HepG2 (cell line): ENCODE data around the gene FETUB. TPM values are rescaled to one million over a fixed set of nuclear protein-coding genes. Genes with fewer than 3 reads are reported as not detected.
A peak's percentile ranks its signal among the peaks of the same experiment; 100 is the strongest.

Experiments used
- ATAC-seq: fragments of 200-7000 bp; cut with Tn5 transposase; 3 replicates; pipeline ENCODE4 v1.9.1; 2020; ENCODE audit warnings: mild to moderate bottlenecking, moderate library complexity
- BruUV-seq: library from RNA; stranded (reverse); fragments of 400-500 nt; replicated peaks from 2 replicates; lab custom pipeline; 2021; lab: Mats Ljungman, UMichigan
- CTCF ChIA-PET: fragments of 300-600 bp; formaldehyde crosslinking; extraction: SDS; loops from one replicate; lab custom pipeline; 2021; ENCODE audit warnings: low total read pairs, inconsistent platforms, low intra/inter-chr PET ratio; lab: Yijun Ruan, JAX
- POLR2A ChIA-PET: fragments of 350-600 bp; sonication (Branson Sonifier 250); formaldehyde crosslinking; loops from one replicate; lab custom pipeline; 2020; ENCODE audit warnings: antibody characterized with exemption, inconsistent platforms; lab: Yijun Ruan, JAX
- DNase-seq: peaks from one replicate; pipeline ENCODE4 v3.0.0-alpha.2; 2015; ENCODE audit warnings: low spot score
- FAIRE-seq: peaks from 3 replicates; lab custom pipeline; 2011; peaks lifted over from hg19 to GRCh38; lab: Jason Lieb, UNC
- H2AFZ ChIP-seq: one replicate; pipeline ENCODE4 v1.6.1; 2011; ENCODE audit warnings: low read length, inconsistent platforms
- H3K27ac ChIP-seq: fragments of 300-600 bp; 3 replicates; pipeline ENCODE4 v1.8.0; 2011; ENCODE audit warnings: mixed run types, mild to moderate bottlenecking, mixed read lengths, low read length, inconsistent platforms; ENCODE audit not compliant: insufficient read depth; ENCODE audit errors: extremely low read length
- H3K27me3 ChIP-seq, 2 experiments: fragments of 200-600 bp in 1 of 2; 2 replicates in 1 of 2; 3 replicates in 1 of 2; pipeline versions ENCODE4 v1.6.0 to v1.8.0; 2011; ENCODE audit warnings: low read length in 2 of 2, mild to moderate bottlenecking in 2 of 2, moderate library complexity in 2 of 2, inconsistent platforms in 1 of 2; ENCODE audit not compliant: insufficient read depth in 2 of 2, control insufficient read depth in 1 of 2
- H3K36me3 ChIP-seq, 2 experiments: fragments of 200-600 bp in 1 of 2; replicated peaks in 1 of 2; 2 replicates in 1 of 2; 3 replicates in 1 of 2; pipeline versions ENCODE4 v1.5.1 to v1.8.0; 2011; ENCODE audit warnings: low read length in 2 of 2, inconsistent platforms in 1 of 2; ENCODE audit not compliant: insufficient read depth in 2 of 2, control insufficient read depth in 1 of 2
- H3K4me1 ChIP-seq: 2 replicates; pipeline ENCODE4 v1.5.1; 2012; ENCODE audit warnings: low read length, inconsistent platforms; ENCODE audit not compliant: insufficient read depth
- H3K4me2 ChIP-seq: 2 replicates; pipeline ENCODE4 v1.6.0; 2011; ENCODE audit warnings: low read depth, low read length, inconsistent platforms
- H3K4me3 ChIP-seq, 3 experiments: fragments of 200-600 bp in 1 of 3; sonication (generic), shearing (Covaris generic) in 1 of 3; replicated peaks in 1 of 3; 2 replicates each; pipeline ENCODE4 v1.5.1; 2011 to 2016; ENCODE audit warnings: low read length in 3 of 3, inconsistent platforms in 2 of 3, low read depth in 2 of 3, mild to moderate bottlenecking in 2 of 3, control low read depth in 1 of 3, mixed read lengths in 1 of 3; ENCODE audit not compliant: insufficient read depth in 1 of 3
- H3K79me2 ChIP-seq: one replicate; pipeline ENCODE4 v1.6.1; 2011; ENCODE audit warnings: low read length, inconsistent platforms; ENCODE audit not compliant: insufficient read depth
- H3K9ac ChIP-seq: 2 replicates; pipeline ENCODE4 v1.6.0; 2011; ENCODE audit warnings: mild to moderate bottlenecking, low read depth, low read length, inconsistent platforms; ENCODE audit not compliant: insufficient read depth
- H3K9me3 ChIP-seq: 2 replicates; pipeline ENCODE4 v1.5.1; 2012; ENCODE audit warnings: mild to moderate bottlenecking, low read length
- H4K20me1 ChIP-seq: 2 replicates; pipeline ENCODE4 v1.6.0; 2011; ENCODE audit warnings: inconsistent platforms, mild to moderate bottlenecking, low read length, moderate library complexity; ENCODE audit not compliant: insufficient read depth
- BHLHE40 ChIP-seq: IDR thresholded peaks from 2 replicates; pipeline ENCODE4 v1.6.1; 2011; ENCODE audit warnings: low read length, improper control_type of control experiment
- CREBL2 ChIP-seq: sonication (generic); formaldehyde crosslinking; IDR thresholded peaks from 2 replicates; pipeline ENCODE4 v1.8.1; 2023; ENCODE audit warnings: missing genetic modification reagents, mild to moderate bottlenecking, borderline replicate concordance
- FOXA3 ChIP-seq: IDR thresholded peaks from 2 replicates; pipeline ENCODE4 v1.6.1; 2016; ENCODE audit warnings: missing genetic modification reagents, missing compliant biosample characterization
- FOXO1 ChIP-seq: sonication (generic); formaldehyde crosslinking; IDR thresholded peaks from 2 replicates; pipeline ENCODE4 v1.4.0; 2020; ENCODE audit warnings: missing genetic modification reagents
- MXD1 ChIP-seq: sonication (generic); formaldehyde crosslinking; IDR thresholded peaks from 2 replicates; pipeline ENCODE4 v1.4.0; 2020; ENCODE audit warnings: mild to moderate bottlenecking, missing genetic modification reagents
- NR1H2 ChIP-seq: sonication (generic); formaldehyde crosslinking; IDR thresholded peaks from 2 replicates; pipeline ENCODE4 v1.8.1; 2022; ENCODE audit warnings: low read depth, missing genetic modification reagents, borderline replicate concordance
- NR2C2 ChIP-seq: sonication (generic); formaldehyde crosslinking; IDR thresholded peaks from 2 replicates; pipeline ENCODE4 v1.4.0; 2020; ENCODE audit warnings: missing genetic modification reagents, mild to moderate bottlenecking, moderate library complexity, borderline replicate concordance
- PHB2 ChIP-seq: fragments of 450-650 bp; IDR thresholded peaks from 2 replicates; pipeline ENCODE4 v1.6.1; 2018; ENCODE audit not compliant: partially characterized antibody
- PHF8 ChIP-seq: sonication (generic); formaldehyde crosslinking; IDR thresholded peaks from 2 replicates; pipeline ENCODE4 v1.5.0; 2020; ENCODE audit warnings: missing genetic modification reagents
- SKIL ChIP-seq: sonication (generic); formaldehyde crosslinking; IDR thresholded peaks from 2 replicates; pipeline ENCODE4 v1.8.0; 2022; ENCODE audit warnings: missing genetic modification reagents, mild to moderate bottlenecking, moderate library complexity, borderline replicate concordance
- SOX13 ChIP-seq, 3 experiments: fragments of 450-650 bp in 1 of 3; sonication (generic) in 1 of 3; formaldehyde crosslinking in 1 of 3; IDR thresholded peaks in 2 of 3; conservative IDR thresholded peaks in 1 of 3; 2 replicates each; pipeline versions ENCODE4 v1.5.0 to v1.6.1; 2016 to 2020; ENCODE audit warnings: antibody characterized with exemption in 1 of 3, mild to moderate bottlenecking in 1 of 3, missing compliant biosample characterization in 1 of 3, missing genetic modification reagents in 1 of 3, moderate library complexity in 1 of 3
- SOX6 ChIP-seq, 2 experiments: fragments of 450-650 bp in 1 of 2; sonication (generic) in 1 of 2; formaldehyde crosslinking in 1 of 2; IDR thresholded peaks; 2 replicates each; pipeline versions ENCODE4 v1.4.0 to v1.6.1; 2017 to 2020; ENCODE audit warnings: antibody characterized with exemption in 1 of 2, mild to moderate bottlenecking in 1 of 2, missing genetic modification reagents in 1 of 2
- U2AF1 ChIP-seq: fragments of 200-400 bp; formaldehyde crosslinking; optimal IDR thresholded peaks from 2 replicates; pipeline ENCODE3; 2017; ENCODE audit warnings: mild to moderate bottlenecking, low read depth, low read length
- ZBTB44 ChIP-seq: sonication (generic); formaldehyde crosslinking; IDR thresholded peaks from 2 replicates; pipeline ENCODE4 v1.4.0; 2020; ENCODE audit warnings: missing genetic modification reagents
- ZFP1 ChIP-seq: IDR thresholded peaks from 2 replicates; pipeline ENCODE4 v1.6.1; 2016
- ZFP36L1 ChIP-seq: sonication (generic); formaldehyde crosslinking; IDR thresholded peaks from 2 replicates; pipeline ENCODE4 v1.8.0; 2022; ENCODE audit warnings: mild to moderate bottlenecking, missing genetic modification reagents, moderate library complexity
- ZKSCAN5 ChIP-seq: sonication (generic); formaldehyde crosslinking; IDR thresholded peaks from 2 replicates; pipeline ENCODE4 v1.5.1; 2020; ENCODE audit warnings: mild to moderate bottlenecking, missing genetic modification reagents
- ZMYM2 ChIP-seq: sonication (generic); formaldehyde crosslinking; IDR thresholded peaks from 2 replicates; pipeline ENCODE4 v1.8.0; 2022; ENCODE audit warnings: mild to moderate bottlenecking, missing genetic modification reagents
- ZNF570 ChIP-seq: sonication (generic); formaldehyde crosslinking; IDR thresholded peaks from 2 replicates; pipeline ENCODE4 v1.4.0; 2020; ENCODE audit warnings: mild to moderate bottlenecking, missing genetic modification reagents, borderline replicate concordance
- ZNF577 ChIP-seq: sonication (generic); formaldehyde crosslinking; IDR thresholded peaks from 2 replicates; pipeline ENCODE4 v1.4.0; 2020; ENCODE audit warnings: mild to moderate bottlenecking, low read depth, missing genetic modification reagents, borderline replicate concordance
- ZNF605 ChIP-seq: sonication (generic); formaldehyde crosslinking; IDR thresholded peaks from 2 replicates; pipeline ENCODE4 v1.8.0; 2022; ENCODE audit warnings: mild to moderate bottlenecking, missing genetic modification reagents
- ZNF878 ChIP-seq: sonication (generic); formaldehyde crosslinking; IDR thresholded peaks from 2 replicates; pipeline ENCODE4 v1.8.1; 2023; ENCODE audit warnings: mild to moderate bottlenecking, missing genetic modification reagents, moderate library complexity
- WGBS: methylation state at CpG from one replicate; pipeline ENCODE4 v1.1.6; 2017; ENCODE audit warnings: low lambda C conversion rate; 5-methylcytosine and 5-hydroxymethylcytosine counted together
- in situ Hi-C: cut with HindIII; loops from 2 replicates; pipeline ENCODE4 v1.10.0; 2017; ENCODE audit warnings: low pct_unique_long_range_greater_than_20kb; ENCODE audit not compliant: extremely low pct_ligation_motif_present
- intact Hi-C: fragments of 100-400 bp; cut with micrococcal nuclease; formaldehyde crosslinking; loops from one replicate; pipeline ENCODE4 v1.10.0; 2022; ENCODE audit not compliant: unreplicated experiment
- polyA plus RNA-seq, 8 experiments: library from polyadenylated mRNA; depleted of rRNA in 3 of 8; stranded (reverse) in 7 of 8; unstranded in 1 of 8; fragments of >200 nt; fragmentation: Illumina TruSeq in 4 of 8; extraction: Trizol in 4 of 8; gene quantifications; 2 replicates each; pipeline versions ENCODE4 v1.2.1 to v1.2.3, GENCODE V29; 2011 to 2016; ENCODE audit warnings: low read depth in 4 of 8, missing spikeins in 1 of 8, mixed read lengths in 1 of 8; ENCODE audit not compliant: insufficient read depth in 1 of 8
- total RNA-seq, 5 experiments: library from RNA; depleted of rRNA; stranded (reverse); fragments of >200 nt; fragmentation: Illumina TruSeq; extraction: Trizol; gene quantifications; 2 replicates each; pipeline ENCODE4 v1.2.3, GENCODE V29; 2016; ENCODE audit warnings: low read depth in 1 of 5

Gene FETUB
- total and polyA plus RNA-seq, 2 of the 13 experiments (the other 11 are each of a cell fraction or from before 2014, with no cell fraction given) = 2.1 to 4.4 TPM

GRCh38 chr3:186687120-186687651 lies 47.0 kb downstream of the FETUB start:
- Histone ChIP-seq H2AFZ (no peak overlapping the region), H3K36me3 (no peaks in the 10 kb centered on the region), H3K79me2 (no peaks in the 10 kb centered on the region), H4K20me1 (no peaks in the 10 kb centered on the region), H3K4me2 (no peak overlapping the region), H3K4me1 (peaks cover 29% of the 10 kb centered on the region), H3K9me3 (no peaks in the 10 kb centered on the region), H3K27me3 (no peaks in the 10 kb centered on the region; a peak in 1 of 5 replicates), H3K4me3 (no peak overlapping the region), H3K27ac (no peak overlapping the region), H3K9ac (no peak overlapping the region)
- in situ Hi-C loops = no loop called here
- ChIA-PET CTCF (no interaction called here), POLR2A (no interaction called here)
- WGBS = 36% methylated on average over 12 of the region's 12 CpGs
- FAIRE-seq (no peak), DNase-seq (peak; percentile 43), ATAC-seq (peak; percentile 78)
- intact Hi-C loops = no loop called here
- no TSS peak for BruUV-seq
- TF ChIP-seq SKIL (CRISPR knock-in tag) = no peak
- no peak for TF ChIP-seq NR2C2
- TF ChIP-seq FOXA3 (CRISPR knock-in tag) = peak; percentile 77
- no peak for TF ChIP-seq ZNF570 (CRISPR knock-in tag)
- TF ChIP-seq ZFP36L1 = no peak
- TF ChIP-seq ZFP1 (CRISPR knock-in tag) = no peak
- no peak for TF ChIP-seq ZMYM2 (CRISPR knock-in tag)
- TF ChIP-seq NR1H2 (CRISPR knock-in tag) = no peak
- TF ChIP-seq ZNF577 (CRISPR knock-in tag) = no peak
- TF ChIP-seq U2AF1 = no peak
- TF ChIP-seq PHB2 = no peak
- no peak for TF ChIP-seq SOX6 (IDR thresholded peaks at IDR 0.05)
- TF ChIP-seq SOX6 (CRISPR knock-in tag; IDR thresholded peaks at IDR 0.05) = 0 out of 2 replicates have a peak, but pooled peaks have one; percentile 24
- no peak for TF ChIP-seq SOX13 (IDR thresholded peaks at IDR 0.05)
- 0 out of 4 replicates have a peak, but pooled peaks of 1 of the 2 experiments have one; percentile 10 for TF ChIP-seq SOX13 (CRISPR knock-in tag; conservative IDR thresholded peaks at IDR 0.05 in 1 of 2, IDR thresholded peaks at IDR 0.05 in 1 of 2)
- TF ChIP-seq ZBTB44 (CRISPR knock-in tag) = no peak
- TF ChIP-seq ZNF878 (CRISPR knock-in tag) = no peak
- no peak for TF ChIP-seq PHF8 (CRISPR knock-in tag)
- TF ChIP-seq CREBL2 (CRISPR knock-in tag) = no peak
- no peak for TF ChIP-seq MXD1 (CRISPR knock-in tag)
- TF ChIP-seq ZKSCAN5 = no peak
- TF ChIP-seq ZNF605 (CRISPR knock-in tag) = no peak
- no peak for TF ChIP-seq FOXO1 (CRISPR knock-in tag)
- peak; percentile 55 for TF ChIP-seq BHLHE40
